Right lobe of liver (tissue), 4 donors: ENCODE measurements around the gene FAM227B.

Experiments used
- POLR2A ChIP-seq: fragments of 450-650 bp; IDR thresholded peaks from one replicate; pipeline ENCODE4 v1.6.1; 2017; ENCODE audit warnings: antibody characterized with exemption, mild to moderate bottlenecking
- TF ChIP-seq, protein P1 (sequence below), 4 donors: fragments of 200-600 bp in 3 of 4; fragments of 450-650 bp in 1 of 4; IDR thresholded peaks; one replicate each; pipeline versions ENCODE4 v1.5.1 to v1.8.0; 2016 to 2022; ENCODE audit warnings: antibody characterized with exemption in 4 of 4, mild to moderate bottlenecking in 2 of 4
- donor health status: DM: no; HTN: no; CAD: no.
- donor health status: DM: no; HTN: no; CAD: no.
- donor health status: DM: no; HTN: yes; CAD: no.

DNA sequence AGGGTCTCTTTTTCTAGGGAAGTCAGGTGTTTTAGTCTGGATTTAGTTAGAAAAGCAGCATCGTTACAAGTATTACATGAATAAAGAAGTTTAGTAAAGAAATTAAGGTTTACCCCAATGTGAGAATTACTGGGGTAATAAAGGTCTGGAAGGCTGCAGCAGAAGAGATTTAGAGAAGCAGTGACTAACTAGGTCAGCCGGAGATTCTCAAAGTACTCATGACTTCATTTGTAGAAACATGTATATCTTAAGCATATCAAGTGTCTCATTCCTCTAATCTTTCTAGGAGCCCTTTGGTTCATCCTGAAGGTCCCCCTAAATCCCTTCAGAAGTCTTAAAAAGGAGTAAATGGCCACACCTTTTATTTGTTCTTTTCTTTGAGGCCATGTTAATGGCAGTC is 26.3 kb upstream of the FAM227B start:
- TF ChIP-seq, protein P1, sequence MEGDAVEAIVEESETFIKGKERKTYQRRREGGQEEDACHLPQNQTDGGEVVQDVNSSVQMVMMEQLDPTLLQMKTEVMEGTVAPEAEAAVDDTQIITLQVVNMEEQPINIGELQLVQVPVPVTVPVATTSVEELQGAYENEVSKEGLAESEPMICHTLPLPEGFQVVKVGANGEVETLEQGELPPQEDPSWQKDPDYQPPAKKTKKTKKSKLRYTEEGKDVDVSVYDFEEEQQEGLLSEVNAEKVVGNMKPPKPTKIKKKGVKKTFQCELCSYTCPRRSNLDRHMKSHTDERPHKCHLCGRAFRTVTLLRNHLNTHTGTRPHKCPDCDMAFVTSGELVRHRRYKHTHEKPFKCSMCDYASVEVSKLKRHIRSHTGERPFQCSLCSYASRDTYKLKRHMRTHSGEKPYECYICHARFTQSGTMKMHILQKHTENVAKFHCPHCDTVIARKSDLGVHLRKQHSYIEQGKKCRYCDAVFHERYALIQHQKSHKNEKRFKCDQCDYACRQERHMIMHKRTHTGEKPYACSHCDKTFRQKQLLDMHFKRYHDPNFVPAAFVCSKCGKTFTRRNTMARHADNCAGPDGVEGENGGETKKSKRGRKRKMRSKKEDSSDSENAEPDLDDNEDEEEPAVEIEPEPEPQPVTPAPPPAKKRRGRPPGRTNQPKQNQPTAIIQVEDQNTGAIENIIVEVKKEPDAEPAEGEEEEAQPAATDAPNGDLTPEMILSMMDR (IDR thresholded peaks at IDR 0.05), result no peak
- no peak for TF ChIP-seq POLR2A
